A673 (cell line): ENCODE measurements around the gene GATAD2A. TPM values are rescaled to one million over a fixed set of nuclear protein-coding genes. Genes with fewer than 3 reads are reported as not detected.
A peak's percentile ranks its signal among the peaks of the same experiment; 100 is the strongest.

Source experiments
- BruUV-seq: library from RNA; stranded (reverse); fragments of 400-500 nt; replicated peaks from 2 replicates; lab custom pipeline; 2021; lab: Mats Ljungman, UMichigan
- CTCF ChIA-PET: fragments of 300-600 bp; sonication (Branson Sonifier 250); formaldehyde crosslinking; loops from one replicate; lab custom pipeline; 2022; ENCODE audit warnings: antibody characterized with exemption; lab: Charles Lee
- POLR2A ChIA-PET: fragments of 300-600 bp; sonication (Branson Sonifier 250); formaldehyde crosslinking; loops from one replicate; lab custom pipeline; 2022; ENCODE audit warnings: antibody characterized with exemption; ENCODE audit not compliant: low non-redundant PET; lab: Charles Lee
- DNase-seq: peaks from one replicate; pipeline ENCODE4 v3.0.0-alpha.2; 2015; ENCODE audit warnings: low spot score
- H3K27ac ChIP-seq: fragments of 200-600 bp; sonication (generic); 2 replicates; pipeline ENCODE4 v1.5.1; 2016; ENCODE audit warnings: mixed run types, low read depth, mild to moderate bottlenecking, mixed read lengths, antibody characterized with exemption, low read length; ENCODE audit not compliant: poor library complexity, severe bottlenecking
- H3K27me3 ChIP-seq: fragments of 200-600 bp; sonication (generic); replicated peaks from 2 replicates; pipeline ENCODE4 v1.6.1; 2017; ENCODE audit warnings: mixed run types, low read depth, mild to moderate bottlenecking, mixed read lengths, antibody characterized with exemption, low read length; ENCODE audit not compliant: insufficient read depth, poor library complexity
- H3K36me3 ChIP-seq: fragments of 200-600 bp; sonication (generic); 2 replicates; pipeline ENCODE4 v1.6.1; 2016; ENCODE audit warnings: mixed run types, mild to moderate bottlenecking, mixed read lengths, antibody characterized with exemption, low read length; ENCODE audit not compliant: insufficient read depth, poor library complexity, severe bottlenecking
- H3K4me1 ChIP-seq: fragments of 200-600 bp; sonication (generic); 2 replicates; pipeline ENCODE4 v1.6.1; 2017; ENCODE audit warnings: mixed run types, mild to moderate bottlenecking, mixed read lengths, antibody characterized with exemption, low read length; ENCODE audit not compliant: insufficient read depth, poor library complexity, severe bottlenecking
- H3K4me3 ChIP-seq: fragments of 200-600 bp; sonication (generic); 2 replicates; pipeline ENCODE4 v1.5.1; 2016; ENCODE audit warnings: low read depth, mixed run types, mild to moderate bottlenecking, mixed read lengths, low read length; ENCODE audit not compliant: poor library complexity, severe bottlenecking
- H3K9me3 ChIP-seq: fragments of 200-600 bp; sonication (generic); 2 replicates; pipeline ENCODE4 v1.6.1; 2016; ENCODE audit warnings: mixed run types, low read depth, mild to moderate bottlenecking, mixed read lengths, antibody characterized with exemption, low read length; ENCODE audit not compliant: poor library complexity, severe bottlenecking
- EZH2 ChIP-seq: fragments of 200-600 bp; sonication (generic); IDR thresholded peaks from 2 replicates; pipeline ENCODE4 v1.6.1; 2017; ENCODE audit warnings: borderline replicate concordance, low read depth, mild to moderate bottlenecking, mixed read lengths, antibody characterized with exemption, low read length; ENCODE audit not compliant: poor library complexity, severe bottlenecking
- intact Hi-C: fragments of 100-400 bp; cut with micrococcal nuclease; formaldehyde crosslinking; loops from one replicate; pipeline ENCODE4 v1.10.0; 2022; ENCODE audit not compliant: unreplicated experiment
- total RNA-seq: library from RNA; stranded (reverse); gene quantifications from 2 replicates; pipeline ENCODE4 v1.2.3, GENCODE V29; 2021
- TF ChIP-seq, protein P1 (sequence below): fragments of 300-800, 200-600 bp; sonication (generic); conservative IDR thresholded peaks from 2 replicates; pipeline ENCODE4 v1.5.1; 2017; ENCODE audit warnings: low read depth, mild to moderate bottlenecking, antibody characterized with exemption, low read length, moderate library complexity, mixed read lengths

GATAD2A gene
- total RNA-seq, 1 experiment from 2014 or later = 218 TPM

DNA sequence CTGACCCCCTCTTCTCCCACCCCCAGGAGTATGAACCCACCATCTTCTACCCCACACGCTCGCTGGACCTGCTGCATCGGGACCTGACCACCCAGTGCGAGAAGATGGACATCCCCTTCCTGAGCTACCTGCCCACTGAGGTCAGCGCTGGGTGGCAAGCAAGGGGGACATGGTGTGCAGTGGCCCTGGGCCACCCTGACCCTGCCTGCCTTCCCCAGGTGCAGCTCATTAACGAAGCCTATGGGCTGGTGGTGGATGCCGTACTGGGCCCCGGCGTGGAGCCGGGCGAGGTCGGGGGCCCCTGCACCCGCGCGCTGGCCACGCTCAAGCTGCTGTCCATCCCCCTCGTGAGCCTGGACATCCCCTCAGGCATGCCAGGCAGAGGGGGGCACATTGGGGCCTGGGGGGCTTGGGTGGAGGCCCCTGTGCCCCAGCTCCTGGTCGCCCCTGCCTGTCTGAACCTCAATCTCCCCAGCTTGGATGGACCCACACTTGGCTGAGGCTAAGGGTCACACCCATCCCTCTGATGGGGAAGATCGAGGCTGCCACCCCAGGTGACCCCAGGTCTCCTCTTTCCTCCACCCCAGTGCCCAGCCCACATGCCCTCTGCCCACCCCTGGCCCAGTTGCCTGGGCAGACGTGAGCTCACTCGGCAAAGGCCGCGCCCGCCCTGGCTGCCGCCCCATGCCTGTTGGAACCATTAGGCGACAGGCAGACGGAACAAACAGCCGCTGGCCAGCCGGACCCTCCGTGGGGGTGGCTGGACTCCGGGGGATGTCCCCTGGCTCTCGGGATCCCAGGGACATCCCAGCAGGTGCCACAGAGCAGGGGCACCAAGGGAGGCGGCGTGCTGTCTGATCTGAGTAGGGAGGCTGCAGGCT is 130.1 kb downstream of the GATAD2A start:
- H3K27me3 ChIP-seq = no peaks in the 10 kb centered on the region
- CTCF ChIA-PET = no interaction called here
- no peak overlapping the region for H3K27ac ChIP-seq
- intact Hi-C loops = no loop called here
- no peaks in the 10 kb centered on the region for H3K36me3 ChIP-seq
- H3K9me3 ChIP-seq = no peaks in the 10 kb centered on the region
- POLR2A ChIA-PET = no interaction called here
- DNase-seq = no peak
- peaks cover 7% of the 10 kb centered on the region for H3K4me1 ChIP-seq
- H3K4me3 ChIP-seq = no peak overlapping the region
- no peak for TF ChIP-seq EZH2
- TF ChIP-seq, protein P1, sequence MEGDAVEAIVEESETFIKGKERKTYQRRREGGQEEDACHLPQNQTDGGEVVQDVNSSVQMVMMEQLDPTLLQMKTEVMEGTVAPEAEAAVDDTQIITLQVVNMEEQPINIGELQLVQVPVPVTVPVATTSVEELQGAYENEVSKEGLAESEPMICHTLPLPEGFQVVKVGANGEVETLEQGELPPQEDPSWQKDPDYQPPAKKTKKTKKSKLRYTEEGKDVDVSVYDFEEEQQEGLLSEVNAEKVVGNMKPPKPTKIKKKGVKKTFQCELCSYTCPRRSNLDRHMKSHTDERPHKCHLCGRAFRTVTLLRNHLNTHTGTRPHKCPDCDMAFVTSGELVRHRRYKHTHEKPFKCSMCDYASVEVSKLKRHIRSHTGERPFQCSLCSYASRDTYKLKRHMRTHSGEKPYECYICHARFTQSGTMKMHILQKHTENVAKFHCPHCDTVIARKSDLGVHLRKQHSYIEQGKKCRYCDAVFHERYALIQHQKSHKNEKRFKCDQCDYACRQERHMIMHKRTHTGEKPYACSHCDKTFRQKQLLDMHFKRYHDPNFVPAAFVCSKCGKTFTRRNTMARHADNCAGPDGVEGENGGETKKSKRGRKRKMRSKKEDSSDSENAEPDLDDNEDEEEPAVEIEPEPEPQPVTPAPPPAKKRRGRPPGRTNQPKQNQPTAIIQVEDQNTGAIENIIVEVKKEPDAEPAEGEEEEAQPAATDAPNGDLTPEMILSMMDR = no peak
- BruUV-seq = no TSS peak

DNA sequence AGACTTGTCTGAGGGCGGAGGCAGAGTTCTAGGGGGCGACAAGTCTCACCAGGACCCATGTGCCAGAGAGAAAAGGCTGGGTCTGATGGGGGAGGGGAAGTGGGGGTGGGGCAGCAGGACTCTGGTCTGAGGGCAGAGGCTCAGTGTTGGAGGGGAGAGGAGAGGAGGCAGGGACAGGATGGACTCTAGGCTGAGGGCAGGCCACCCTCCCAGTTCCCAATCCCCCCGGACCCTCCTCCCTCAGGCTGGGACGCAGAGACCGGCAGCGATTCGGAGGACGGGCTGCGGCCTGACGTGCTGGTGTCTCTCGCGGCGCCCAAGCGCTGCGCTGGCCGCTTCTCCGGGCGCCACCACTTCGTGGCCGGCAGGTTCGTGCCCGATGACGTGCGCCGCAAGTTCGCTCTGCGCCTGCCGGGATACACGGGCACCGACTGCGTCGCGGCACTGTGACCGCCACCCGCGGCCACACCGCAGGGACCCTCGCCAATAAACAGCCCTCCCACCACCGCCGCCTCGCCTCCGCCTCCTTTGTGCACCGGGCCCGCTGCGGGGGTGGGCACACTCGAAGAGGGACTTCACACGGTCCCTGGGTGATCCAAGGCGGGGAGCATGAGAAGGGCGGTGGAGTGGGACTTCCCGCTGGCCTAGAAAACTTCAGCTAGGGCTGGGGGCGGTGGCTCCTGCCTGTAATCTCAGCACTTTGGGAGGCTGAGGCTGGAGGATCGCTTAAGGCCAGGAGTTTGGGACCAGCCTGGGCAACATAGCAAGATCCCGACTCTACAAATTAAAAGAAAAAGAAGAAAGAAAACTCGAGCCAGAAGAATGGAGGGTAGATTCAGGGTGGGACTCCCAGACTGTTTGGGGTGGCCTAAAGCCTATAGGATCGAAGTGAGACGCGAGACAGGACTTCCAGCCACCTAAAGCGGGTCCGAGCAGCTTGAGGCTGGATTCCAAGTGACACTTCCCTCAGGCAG is 131.9 kb downstream of the GATAD2A start:
- DNase-seq = no peak
- ChIA-PET POLR2A (interaction anchor here (0.6 kb wide), 1 partner anchor 8 kb away, joined by 3 read pairs; no protein-coding TSS in a partner anchor), CTCF (no interaction called here)
- H3K4me1 ChIP-seq = peaks cover 13% of the 10 kb centered on the region
- H3K9me3 ChIP-seq = no peaks in the 10 kb centered on the region
- intact Hi-C loops = no loop called here
- no peaks in the 10 kb centered on the region for H3K36me3 ChIP-seq
- H3K27me3 ChIP-seq = no peaks in the 10 kb centered on the region
- H3K27ac ChIP-seq = no peak overlapping the region
- BruUV-seq = no TSS peak
- H3K4me3 ChIP-seq = no peak overlapping the region
- TF ChIP-seq, protein P1 = no peak
- no peak for TF ChIP-seq EZH2

DNA sequence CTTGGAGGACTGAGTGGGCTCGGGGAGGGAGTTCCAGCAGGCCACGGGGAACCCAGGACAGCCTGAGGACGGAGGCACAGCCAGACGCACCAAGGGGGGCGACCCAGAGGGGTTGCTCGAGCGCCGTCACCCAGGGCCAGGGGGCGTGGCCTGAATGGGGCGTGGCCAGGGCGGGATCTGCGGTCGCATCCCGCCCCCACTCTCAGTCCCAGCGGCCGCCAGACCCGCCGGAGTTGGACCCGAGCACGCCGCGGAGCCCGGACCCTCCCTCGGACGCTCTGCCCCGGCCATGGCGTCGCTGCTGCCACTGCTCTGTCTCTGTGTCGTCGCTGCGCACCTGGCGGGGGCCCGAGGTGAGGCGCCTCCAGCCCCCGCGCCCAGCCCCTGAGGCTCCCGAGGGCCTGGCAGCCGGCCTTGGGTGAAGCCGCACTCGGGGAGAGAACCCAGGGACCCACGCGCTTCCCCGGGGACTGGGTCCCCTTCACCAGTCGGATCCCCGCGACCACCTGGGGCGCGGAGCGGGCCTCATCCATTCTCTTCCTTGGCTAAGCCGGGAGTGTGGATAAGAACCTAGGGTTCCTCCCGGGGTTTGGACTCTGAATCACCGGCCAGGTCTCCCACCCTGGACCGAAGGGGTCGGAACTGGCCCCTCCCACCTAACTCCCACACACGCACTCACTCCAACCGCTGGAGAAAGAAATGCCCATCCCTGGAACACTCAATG is 132.7 kb downstream of the GATAD2A start, which contains the start of gene CILP2:
TSS of gene CILP2 (plus strand) at position 205 of the 724 bp plus-strand sequence. CDS start at position 290, 85 bp downstream.
- peak; percentile 66 for DNase-seq
- CTCF ChIA-PET = no interaction called here
- no peak for TF ChIP-seq EZH2
- TF ChIP-seq, protein P1 = no peak
- intact Hi-C loops = no loop called here
- Histone ChIP-seq H3K9me3 (no peaks in the 10 kb centered on the region), H3K4me3 (peak within 1 kb of the TSS; percentile 49), H3K27ac (no peak within 1 kb of the TSS), H3K4me1 (peaks cover 13% of the 10 kb centered on the region), H3K36me3 (no peaks in the 10 kb centered on the region), H3K27me3 (no peaks in the 10 kb centered on the region)
- no TSS peak for BruUV-seq
- POLR2A ChIA-PET = interaction anchor here (0.6 kb wide), 1 partner anchor 9 kb away, joined by 3 read pairs; no protein-coding TSS in a partner anchor
